Esophagus squamous epithelium (tissue), 5 donors: ENCODE data around the gene SREBF1. TPM values are rescaled to one million over a fixed set of nuclear protein-coding genes. Genes with fewer than 3 reads are reported as not detected.

Experiments used
- DNase-seq: peaks from one replicate; lab custom pipeline; 2025; lab: John Stamatoyannopoulos, UW
- H3K27ac ChIP-seq, 4 donors: fragments of 200-600 bp; sonication (generic); one replicate each; pipeline ENCODE4 v1.5.1; 2016 to 2019; ENCODE audit warnings: mild to moderate bottlenecking in 1 of 4
- H3K27me3 ChIP-seq, 4 donors: fragments of 200-600 bp; sonication (generic); 1 replicate in 3 of 4; 2 replicates in 1 of 4; pipeline versions ENCODE4 v1.5.1 to v1.6.0; 2017 to 2021; ENCODE audit warnings: antibody characterized with exemption in 1 of 4
- H3K36me3 ChIP-seq, 3 donors: fragments of 200-600 bp; sonication (generic); one replicate each; pipeline ENCODE4 v1.5.1; 2016 to 2019
- H3K4me1 ChIP-seq, 3 donors: fragments of 200-600 bp; sonication (generic); one replicate each; pipeline ENCODE4 v1.5.1; 2017 to 2019
- H3K4me3 ChIP-seq, 4 donors: fragments of 200-600 bp; sonication (generic); 1 replicate in 3 of 4; 2 replicates in 1 of 4; pipeline ENCODE4 v1.5.1; 2016 to 2019; ENCODE audit warnings: mild to moderate bottlenecking in 2 of 4, moderate library complexity in 1 of 4
- H3K9me3 ChIP-seq, 3 donors: fragments of 200-600 bp; sonication (generic); one replicate each; pipeline ENCODE4 v1.5.1; 2016 to 2019
- CTCF ChIP-seq, 6 experiments: fragments of 450-650 bp in 4 of 6; fragments of 200-600 bp in 2 of 6; sonication (generic) in 2 of 6; IDR thresholded peaks; one replicate each; pipeline ENCODE4 v1.5.1; 2016 to 2019; ENCODE audit warnings: antibody characterized with exemption in 6 of 6, mild to moderate bottlenecking in 4 of 6, moderate library complexity in 4 of 6
- POLR2A ChIP-seq, 4 donors: fragments of 450-650 bp; IDR thresholded peaks; one replicate each; pipeline ENCODE4 v1.6.1; 2017; ENCODE audit warnings: antibody characterized with exemption in 4 of 4, mild to moderate bottlenecking in 4 of 4, moderate library complexity in 3 of 4
- WGBS, 2 donors: methylation state at CpG; one replicate each; pipeline ENCODE4 v1.1.5; 2018; 5-methylcytosine and 5-hydroxymethylcytosine counted together
- intact Hi-C: fragments of 100-400 bp; cut with DNase I; formaldehyde crosslinking; loops from one replicate; pipeline ENCODE4 v1.15.0; 2022
- total RNA-seq, 4 donors: library from RNA; depleted of rRNA; stranded (reverse); fragments of >200 nt; gene quantifications; one replicate each; pipeline ENCODE4 v1.1.0, GENCODE V29; 2016
- donor health status: DM: yes; HTN: yes; CAD: no.

The SREBF1 gene
- total RNA-seq, 4 donors from 2014 or later: 55.0 to 137 (median 108) TPM

- Histone ChIP-seq H3K4me3 (no peak overlapping the region), H3K27ac (no peak overlapping the region), H3K4me1 (peaks cover 6 to 73% (median 28%) of the 10 kb centered on the region in 3 donors), H3K27me3 (no peaks in the 10 kb centered on the region), H3K36me3 (no peaks in the 10 kb centered on the region), H3K9me3 (no peaks in the 10 kb centered on the region)
- TF ChIP-seq POLR2A (IDR thresholded peaks at IDR 0.05) (no peak), CTCF (IDR thresholded peaks at IDR 0.05) (no peak)
- intact Hi-C loops: loop anchor here (10.0 kb wide), 1 partner anchor 87 kb away; the partner anchor contains the start of gene RAI1
- WGBS, 2 donors: 83 to 94% methylated on average over 3 to 10 of the region's 10 CpGs
- no peak for DNase-seq
These were observed 65.1 kb downstream of the SREBF1 start for GRCh38 chr17:17771498-17772201.

- TF ChIP-seq CTCF (IDR thresholded peaks at IDR 0.05) (no peak), POLR2A (IDR thresholded peaks at IDR 0.05) (no peak)
- no peaks in the 10 kb centered on the region for H3K36me3 ChIP-seq
- H3K4me1 ChIP-seq: peaks cover 16 to 83% (median 38%) of the 10 kb centered on the region in 3 donors
- WGBS, 2 donors: 67 to 92% methylated on average over 6 to 7 of the region's 13 CpGs
- no peaks in the 10 kb centered on the region for H3K27me3 ChIP-seq
- H3K9me3 ChIP-seq: no peaks in the 10 kb centered on the region
- DNase-seq: no peak
- no peak overlapping the region for H3K4me3 ChIP-seq
- intact Hi-C loops: loop anchor here (10.0 kb wide), 1 partner anchor 86 kb away; the partner anchor contains the start of gene RAI1
- H3K27ac ChIP-seq: peak overlapping the region; percentile 29 to 69 (median 50)
These were observed 66.1 kb downstream of the SREBF1 start for GRCh38 chr17:17770632-17771044.

GRCh38 chr17:17769869-17770631 is 66.7 kb downstream of the SREBF1 start:
- no peak for DNase-seq
- Histone ChIP-seq H3K9me3 (no peaks in the 10 kb centered on the region), H3K27me3 (no peaks in the 10 kb centered on the region), H3K4me1 (peaks cover 18 to 89% (median 44%) of the 10 kb centered on the region in 3 donors), H3K36me3 (no peaks in the 10 kb centered on the region), H3K27ac (peak overlapping the region; percentile 29 to 69 (median 50)), H3K4me3 (no peak overlapping the region)
- WGBS, 2 donors: 80% methylated on average over 11 to 13 of the region's 25 CpGs
- intact Hi-C loops: loop anchor here (10.0 kb wide), 1 partner anchor 85 kb away; the partner anchor contains the start of gene RAI1
- TF ChIP-seq CTCF (IDR thresholded peaks at IDR 0.05): no peak
- no peak for TF ChIP-seq POLR2A (IDR thresholded peaks at IDR 0.05)

- H3K4me1 ChIP-seq: peaks cover 18 to 77% (median 37%) of the 10 kb centered on the region in 3 donors
- H3K36me3 ChIP-seq: no peaks in the 10 kb centered on the region
- TF ChIP-seq CTCF (IDR thresholded peaks at IDR 0.05) (no peak), POLR2A (IDR thresholded peaks at IDR 0.05) (no peak)
- intact Hi-C loops: no loop called here
- no peak for DNase-seq
- H3K4me3 ChIP-seq: no peak overlapping the region
- WGBS, 2 donors: 62 to 76% methylated on average over 5 to 12 of the region's 14 CpGs
- no peaks in the 10 kb centered on the region for H3K9me3 ChIP-seq
- H3K27me3 ChIP-seq: no peaks in the 10 kb centered on the region
- peak overlapping the region in 1 of 4 donors; percentile 61 for H3K27ac ChIP-seq
These were observed 68.2 kb downstream of the SREBF1 start for GRCh38 chr17:17768424-17769088.
